Type B pancreatic cell (in vitro differentiated cells): ENCODE results near the gene CXCR2. TPM values are rescaled to one million over a fixed set of nuclear protein-coding genes. Genes with fewer than 3 reads are reported as not detected.

ENCODE experiments used
- DNase-seq: peaks from one replicate; pipeline ENCODE4 v3.0.0; 2021; ENCODE audit warnings: mixed read lengths; ENCODE audit not compliant: unreplicated experiment; ENCODE audit errors: extremely low spot score
- H3K27ac Mint-ChIP-seq: 2 replicates; pipeline ENCODE4 v1.8.0; 2021; ENCODE audit warnings: mild to moderate bottlenecking, mixed read lengths
- H3K27me3 Mint-ChIP-seq: 2 replicates; pipeline ENCODE4 v1.8.0; 2021; ENCODE audit warnings: mixed read lengths
- H3K36me3 Mint-ChIP-seq: 2 replicates; pipeline ENCODE4 v1.8.0; 2021; ENCODE audit warnings: mixed read lengths
- H3K4me1 Mint-ChIP-seq: one replicate; pipeline ENCODE4 v1.8.0; 2021; ENCODE audit warnings: mixed read lengths; ENCODE audit not compliant: unreplicated experiment
- H3K4me3 Mint-ChIP-seq: 2 replicates; pipeline ENCODE4 v1.8.0; 2021; ENCODE audit warnings: mild to moderate bottlenecking, mixed read lengths
- H3K9me3 Mint-ChIP-seq: 2 replicates; pipeline ENCODE4 v1.8.0; 2021; ENCODE audit warnings: mixed read lengths
- total RNA-seq: library from RNA; stranded (reverse); gene quantifications from 2 replicates; pipeline ENCODE4 v1.2.1, GENCODE V29; 2021; ENCODE audit warnings: low replicate concordance
- TF ChIP-seq, protein P1 (sequence below): fragments of 200-600 bp; sonication (generic); conservative IDR thresholded peaks from 2 replicates; pipeline ENCODE4 v1.5.0; 2021; ENCODE audit warnings: antibody characterized with exemption, mild to moderate bottlenecking

Gene CXCR2
- total RNA-seq, 1 donor from 2014 or later = not detected

DNA sequence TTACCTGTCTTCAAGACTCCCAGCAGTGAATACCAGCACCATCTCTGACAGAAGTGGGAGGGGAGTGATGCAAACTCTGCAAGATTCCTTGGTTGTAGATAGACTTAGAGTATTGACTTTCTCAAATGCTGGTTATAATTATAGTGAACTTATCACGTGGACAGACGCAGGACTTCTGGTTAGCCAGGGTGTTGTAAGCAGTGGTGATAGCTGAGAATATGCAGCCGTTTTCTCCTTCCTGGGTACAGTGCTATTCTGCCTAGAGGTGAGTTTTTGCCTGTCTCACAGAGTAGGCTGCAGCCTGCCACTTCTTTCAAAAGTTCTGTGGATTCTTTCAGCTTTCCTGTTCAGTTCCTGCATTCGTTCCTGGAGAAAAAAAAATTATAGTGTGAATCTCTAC lies 733 bp upstream of the CXCR2 start:
- Mint-ChIP-seq H3K4me1 (no peaks in the 10 kb centered on the region), H3K27me3 (peaks cover 10% of the 10 kb centered on the region), H3K9me3 (peaks cover 8% of the 10 kb centered on the region), H3K4me3 (no peak overlapping the region), H3K36me3 (no peaks in the 10 kb centered on the region), H3K27ac (no peak overlapping the region)
- DNase-seq = no peak
- TF ChIP-seq, protein P1, sequence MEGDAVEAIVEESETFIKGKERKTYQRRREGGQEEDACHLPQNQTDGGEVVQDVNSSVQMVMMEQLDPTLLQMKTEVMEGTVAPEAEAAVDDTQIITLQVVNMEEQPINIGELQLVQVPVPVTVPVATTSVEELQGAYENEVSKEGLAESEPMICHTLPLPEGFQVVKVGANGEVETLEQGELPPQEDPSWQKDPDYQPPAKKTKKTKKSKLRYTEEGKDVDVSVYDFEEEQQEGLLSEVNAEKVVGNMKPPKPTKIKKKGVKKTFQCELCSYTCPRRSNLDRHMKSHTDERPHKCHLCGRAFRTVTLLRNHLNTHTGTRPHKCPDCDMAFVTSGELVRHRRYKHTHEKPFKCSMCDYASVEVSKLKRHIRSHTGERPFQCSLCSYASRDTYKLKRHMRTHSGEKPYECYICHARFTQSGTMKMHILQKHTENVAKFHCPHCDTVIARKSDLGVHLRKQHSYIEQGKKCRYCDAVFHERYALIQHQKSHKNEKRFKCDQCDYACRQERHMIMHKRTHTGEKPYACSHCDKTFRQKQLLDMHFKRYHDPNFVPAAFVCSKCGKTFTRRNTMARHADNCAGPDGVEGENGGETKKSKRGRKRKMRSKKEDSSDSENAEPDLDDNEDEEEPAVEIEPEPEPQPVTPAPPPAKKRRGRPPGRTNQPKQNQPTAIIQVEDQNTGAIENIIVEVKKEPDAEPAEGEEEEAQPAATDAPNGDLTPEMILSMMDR = no peak

GRCh38 chr2:218127929-218128455 lies 2.2 kb downstream of the CXCR2 start:
- Mint-ChIP-seq H3K4me1 (no peaks in the 10 kb centered on the region), H3K36me3 (no peaks in the 10 kb centered on the region), H3K27ac (no peak overlapping the region), H3K9me3 (no peaks in the 10 kb centered on the region), H3K4me3 (no peak overlapping the region), H3K27me3 (peaks cover 10% of the 10 kb centered on the region)
- TF ChIP-seq, protein P1 = no peak
- no peak for DNase-seq

DNA sequence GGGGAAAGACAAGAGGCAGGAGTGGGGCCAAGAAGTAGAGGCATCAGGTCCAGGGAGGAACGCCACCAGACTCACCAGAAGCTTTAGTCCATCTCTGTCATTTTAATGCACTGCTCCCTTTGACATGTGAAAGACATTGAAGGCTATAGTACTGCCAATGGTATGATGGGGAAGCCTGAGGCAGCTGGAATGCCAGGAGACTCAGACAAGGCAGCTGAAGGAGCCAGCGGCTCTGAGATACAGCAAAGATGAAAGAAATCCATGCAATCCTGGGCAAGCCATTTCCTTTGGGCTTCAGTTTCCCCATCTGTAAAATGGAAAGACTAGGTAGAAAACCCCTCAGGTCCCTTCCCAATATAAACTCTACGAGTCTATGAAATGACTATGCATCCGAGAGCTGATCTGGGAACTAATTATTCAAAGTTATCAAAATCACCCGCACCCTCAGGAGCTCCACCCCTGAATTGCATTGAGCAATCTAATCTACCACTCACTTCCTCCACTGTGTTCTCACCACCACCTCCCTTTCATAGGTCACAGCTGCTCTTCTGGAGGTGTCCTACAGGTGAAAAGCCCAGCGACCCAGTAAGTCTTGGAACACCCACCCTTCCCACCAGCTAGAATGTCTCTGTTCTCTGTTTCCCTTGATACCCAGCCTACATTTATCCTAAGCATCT lies 3.1 kb downstream of the CXCR2 start:
- H3K27ac Mint-ChIP-seq = no peak overlapping the region
- H3K27me3 Mint-ChIP-seq = peaks cover 10% of the 10 kb centered on the region
- H3K36me3 Mint-ChIP-seq = no peaks in the 10 kb centered on the region
- no peak overlapping the region for H3K4me3 Mint-ChIP-seq
- H3K4me1 Mint-ChIP-seq = no peaks in the 10 kb centered on the region
- no peaks in the 10 kb centered on the region for H3K9me3 Mint-ChIP-seq
- TF ChIP-seq, protein P1 = no peak
- no peak for DNase-seq

GRCh38 chr2:218129458-218130135 lies 3.8 kb downstream of the CXCR2 start:
- Mint-ChIP-seq H3K27ac (no peak overlapping the region), H3K4me1 (no peaks in the 10 kb centered on the region), H3K9me3 (no peaks in the 10 kb centered on the region), H3K27me3 (peaks cover 10% of the 10 kb centered on the region), H3K36me3 (no peaks in the 10 kb centered on the region), H3K4me3 (no peak overlapping the region)
- DNase-seq = no peak
- TF ChIP-seq, protein P1 = no peak

DNA sequence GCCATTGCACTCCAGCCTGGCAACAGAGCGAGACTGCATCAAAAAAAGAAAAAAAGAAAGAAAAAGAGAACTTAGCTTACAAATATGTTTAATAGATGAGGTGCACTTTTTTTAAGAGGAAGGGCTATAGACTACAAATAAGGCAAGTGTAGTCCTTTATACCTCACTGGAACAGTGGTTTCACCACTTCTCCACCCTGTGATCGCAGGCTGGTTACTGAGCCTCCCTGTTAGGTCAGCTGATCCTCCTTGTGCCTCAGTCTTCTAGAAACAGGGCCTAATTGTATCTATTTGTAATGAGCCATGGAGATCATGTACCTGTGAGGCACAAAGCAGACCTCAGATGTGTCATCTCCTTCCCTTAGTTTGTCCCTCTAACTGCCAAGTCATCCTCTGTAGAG lies 4.5 kb downstream of the CXCR2 start:
- Mint-ChIP-seq H3K4me3 (no peak overlapping the region), H3K9me3 (no peaks in the 10 kb centered on the region), H3K27me3 (peaks cover 10% of the 10 kb centered on the region), H3K27ac (no peak overlapping the region), H3K4me1 (no peaks in the 10 kb centered on the region), H3K36me3 (no peaks in the 10 kb centered on the region)
- TF ChIP-seq, protein P1 = no peak
- no peak for DNase-seq
